Colonic mucosa (tissue), 4 donors: ENCODE results near the gene NID1. TPM values are rescaled to one million over a fixed set of nuclear protein-coding genes. Genes with fewer than 3 reads are reported as not detected.

Experiments used
- DNase-seq: peaks from one replicate; pipeline ENCODE4 v3.0.0-alpha.2; 2020
- H3K27ac ChIP-seq: fragments of 200-600 bp; one replicate; pipeline ENCODE4 v1.8.0; 2021
- H3K27me3 ChIP-seq: fragments of 200-600 bp; one replicate; pipeline ENCODE4 v1.8.0; 2021
- H3K36me3 ChIP-seq: fragments of 200-600 bp; one replicate; pipeline ENCODE4 v1.8.0; 2021
- H3K4me1 ChIP-seq: fragments of 200-600 bp; one replicate; pipeline ENCODE4 v1.8.0; 2021; ENCODE audit warnings: mild to moderate bottlenecking
- H3K4me3 ChIP-seq: fragments of 200-600 bp; one replicate; pipeline ENCODE4 v1.8.0; 2021
- H3K9ac ChIP-seq, 2 donors: one replicate each; pipeline ENCODE4 v1.7.0; 2013; ENCODE audit warnings: control low read depth in 2 of 2, low read depth in 2 of 2, low read length in 2 of 2
- H3K9me3 ChIP-seq: fragments of 200-600 bp; one replicate; pipeline ENCODE4 v1.8.0; 2021
- intact Hi-C: fragments of 100-400 bp; cut with DNase I; formaldehyde crosslinking; loops from one replicate; pipeline ENCODE4 v1.14.1; 2022
- total RNA-seq, 2 donors: library from RNA; stranded (reverse); fragmentation: NEBNext Ultra II Directional in 1 of 2; extraction: Animal tissue kit (Norgen Biotek cat#: 25700) in 1 of 2; gene quantifications; one replicate each; pipeline ENCODE4 v1.2.1, GENCODE V29; 2021
- TF ChIP-seq, protein P1 (sequence below): fragments of 200-600 bp; IDR thresholded peaks from one replicate; pipeline ENCODE4 v1.8.0; 2022; ENCODE audit warnings: antibody characterized with exemption, mild to moderate bottlenecking
- donor health status: healthy.
- donor health status: DM: no; HTN: no; CAD: no.
- donor health status: DM: no; HTN: no; CAD: no.

Gene NID1
- total RNA-seq, 2 donors from 2014 or later: 8.8 to 25.5 TPM

DNA sequence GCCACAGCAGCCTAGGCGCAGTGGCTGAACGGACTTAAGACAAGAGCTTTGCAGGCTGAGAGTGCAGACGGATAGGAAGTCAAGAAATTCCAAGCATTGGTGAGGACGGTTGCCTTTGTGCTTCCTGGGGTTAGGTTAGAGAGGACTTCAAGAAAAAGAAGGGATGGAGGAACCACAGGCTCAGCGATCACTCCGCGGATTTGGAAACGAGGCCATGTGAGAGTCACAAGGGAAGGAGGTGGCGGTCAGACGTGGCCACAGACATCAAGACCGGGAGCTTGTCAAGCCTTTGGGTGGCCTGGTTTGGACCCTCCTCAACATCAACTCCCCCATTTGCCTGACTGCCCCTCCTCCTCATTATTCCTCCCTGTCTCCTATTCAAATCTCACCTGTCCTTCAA lies 62.3 kb downstream of the NID1 start:
- no peak overlapping the region for H3K27ac ChIP-seq
- H3K36me3 ChIP-seq: no peaks in the 10 kb centered on the region
- TF ChIP-seq, protein P1, sequence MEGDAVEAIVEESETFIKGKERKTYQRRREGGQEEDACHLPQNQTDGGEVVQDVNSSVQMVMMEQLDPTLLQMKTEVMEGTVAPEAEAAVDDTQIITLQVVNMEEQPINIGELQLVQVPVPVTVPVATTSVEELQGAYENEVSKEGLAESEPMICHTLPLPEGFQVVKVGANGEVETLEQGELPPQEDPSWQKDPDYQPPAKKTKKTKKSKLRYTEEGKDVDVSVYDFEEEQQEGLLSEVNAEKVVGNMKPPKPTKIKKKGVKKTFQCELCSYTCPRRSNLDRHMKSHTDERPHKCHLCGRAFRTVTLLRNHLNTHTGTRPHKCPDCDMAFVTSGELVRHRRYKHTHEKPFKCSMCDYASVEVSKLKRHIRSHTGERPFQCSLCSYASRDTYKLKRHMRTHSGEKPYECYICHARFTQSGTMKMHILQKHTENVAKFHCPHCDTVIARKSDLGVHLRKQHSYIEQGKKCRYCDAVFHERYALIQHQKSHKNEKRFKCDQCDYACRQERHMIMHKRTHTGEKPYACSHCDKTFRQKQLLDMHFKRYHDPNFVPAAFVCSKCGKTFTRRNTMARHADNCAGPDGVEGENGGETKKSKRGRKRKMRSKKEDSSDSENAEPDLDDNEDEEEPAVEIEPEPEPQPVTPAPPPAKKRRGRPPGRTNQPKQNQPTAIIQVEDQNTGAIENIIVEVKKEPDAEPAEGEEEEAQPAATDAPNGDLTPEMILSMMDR: no peak
- no peak overlapping the region for H3K4me3 ChIP-seq
- no peak overlapping the region for H3K9ac ChIP-seq
- intact Hi-C loops: no loop called here
- no peaks in the 10 kb centered on the region for H3K27me3 ChIP-seq
- H3K4me1 ChIP-seq: peaks cover 4% of the 10 kb centered on the region
- H3K9me3 ChIP-seq: no peaks in the 10 kb centered on the region
- DNase-seq: no peak

DNA sequence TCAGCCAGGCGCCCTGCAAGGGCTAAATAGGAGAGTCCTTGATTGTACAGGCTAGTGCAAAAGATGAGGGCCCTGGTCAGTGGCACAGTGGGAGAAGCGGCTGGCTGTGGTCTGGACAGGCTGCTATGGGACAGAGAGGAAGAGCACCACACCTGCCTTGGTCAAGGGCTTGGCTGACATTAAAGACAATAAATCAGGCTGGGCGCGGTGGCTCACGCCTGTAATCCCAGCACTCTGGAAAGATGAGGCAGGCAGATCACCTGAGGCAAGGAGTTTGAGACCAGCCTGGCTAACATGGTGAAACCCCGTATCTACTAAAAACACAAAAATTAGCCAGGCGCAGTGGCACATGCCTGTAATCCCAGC lies 62.9 kb downstream of the NID1 start:
- Histone ChIP-seq H3K27me3 (no peaks in the 10 kb centered on the region), H3K4me1 (peaks cover 4% of the 10 kb centered on the region), H3K9ac (no peak overlapping the region), H3K9me3 (no peaks in the 10 kb centered on the region), H3K4me3 (no peak overlapping the region), H3K36me3 (no peaks in the 10 kb centered on the region), H3K27ac (peak overlapping the region; percentile 15)
- DNase-seq: peak; percentile 35
- TF ChIP-seq, protein P1: no peak
- intact Hi-C loops: no loop called here

DNA sequence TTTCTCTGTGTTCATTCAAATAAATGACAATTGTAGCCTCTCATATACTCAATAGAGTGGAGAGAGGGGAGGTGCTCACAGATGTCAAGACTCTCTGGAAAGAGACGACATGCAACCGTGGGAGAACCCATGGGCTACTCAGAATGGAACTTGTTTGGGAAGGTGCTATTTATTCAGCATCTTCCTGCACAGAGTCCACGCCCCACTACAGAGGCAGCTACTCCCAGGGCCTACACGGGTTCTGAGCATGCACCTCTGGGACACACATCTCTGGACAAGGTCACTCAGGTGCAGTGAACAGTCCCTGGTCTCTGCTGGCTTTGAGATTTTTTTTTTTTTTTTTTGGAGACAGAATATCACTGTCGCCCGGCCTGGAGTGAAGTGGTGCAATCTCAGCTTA lies 64.1 kb downstream of the NID1 start:
- TF ChIP-seq, protein P1: no peak
- intact Hi-C loops: no loop called here
- Histone ChIP-seq H3K9ac (no peak overlapping the region), H3K9me3 (no peaks in the 10 kb centered on the region), H3K27me3 (no peaks in the 10 kb centered on the region), H3K4me3 (no peak overlapping the region), H3K36me3 (no peaks in the 10 kb centered on the region), H3K4me1 (peaks cover 4% of the 10 kb centered on the region), H3K27ac (peak overlapping the region; percentile 15)
- no peak for DNase-seq

DNA sequence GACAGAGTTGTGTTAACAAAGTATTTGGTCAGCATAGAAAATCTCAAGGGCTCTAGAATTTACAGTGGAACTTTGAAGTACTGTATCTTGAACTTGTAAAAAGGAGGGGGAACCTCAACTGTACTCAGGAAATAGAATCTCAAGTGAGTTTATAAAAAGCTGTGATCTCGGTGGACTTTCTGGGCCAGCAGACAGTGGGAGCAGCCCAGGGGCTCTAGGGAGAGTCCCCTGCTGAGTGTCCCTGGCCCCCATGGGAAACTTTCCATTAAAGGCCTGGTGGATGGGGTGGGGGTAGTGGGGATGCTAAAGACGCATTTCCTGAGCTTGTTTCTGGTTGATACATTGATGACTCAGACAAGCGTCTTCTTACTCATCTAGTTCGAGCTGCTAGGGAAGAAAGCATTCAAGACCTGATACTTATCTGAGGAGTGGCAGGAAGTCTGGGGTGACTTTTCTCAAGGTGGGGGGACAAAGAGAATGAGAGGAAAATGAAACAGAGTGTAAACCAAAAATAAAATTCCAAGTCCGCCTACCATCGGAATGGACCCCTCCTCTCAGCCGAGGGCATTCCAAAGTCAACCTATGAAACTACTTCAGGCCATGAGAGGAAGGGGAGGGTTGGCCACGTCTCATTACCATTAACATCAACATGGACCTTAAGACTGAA lies 65.5 kb downstream of the NID1 start:
- Histone ChIP-seq H3K27ac (peak overlapping the region; percentile 64), H3K36me3 (no peaks in the 10 kb centered on the region), H3K27me3 (no peaks in the 10 kb centered on the region), H3K9me3 (no peaks in the 10 kb centered on the region), H3K9ac (no peak overlapping the region), H3K4me3 (no peak overlapping the region), H3K4me1 (peaks cover 4% of the 10 kb centered on the region)
- intact Hi-C loops: no loop called here
- DNase-seq: no peak
- TF ChIP-seq, protein P1: no peak

DNA sequence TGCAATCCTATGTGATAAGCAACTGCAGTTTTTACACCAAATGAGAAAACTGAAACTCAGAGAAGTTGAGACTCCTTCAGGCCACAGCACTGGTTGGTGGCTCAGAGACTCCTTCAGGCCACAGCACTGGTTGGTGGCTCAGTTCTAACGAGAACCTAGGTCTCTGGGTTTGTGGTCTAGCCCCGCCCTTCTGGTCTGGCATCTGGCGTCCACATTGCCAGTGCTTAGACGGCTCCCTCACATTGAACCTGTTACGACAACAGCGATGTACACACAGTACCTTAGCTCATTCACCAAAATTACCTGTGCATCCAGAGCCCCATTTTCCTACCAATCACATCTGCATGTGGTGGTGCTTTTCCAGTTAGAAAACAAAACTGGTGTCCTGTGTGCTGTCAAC lies 66.1 kb downstream of the NID1 start:
- Histone ChIP-seq H3K9ac (no peak overlapping the region), H3K4me3 (no peak overlapping the region), H3K4me1 (peaks cover 4% of the 10 kb centered on the region), H3K9me3 (no peaks in the 10 kb centered on the region), H3K27me3 (no peaks in the 10 kb centered on the region), H3K27ac (peak overlapping the region; percentile 64), H3K36me3 (no peaks in the 10 kb centered on the region)
- no peak for DNase-seq
- intact Hi-C loops: no loop called here
- TF ChIP-seq, protein P1: no peak
